Pancreas (tissue), 10 donors: ENCODE data around the gene RBBP8NL. TPM values are rescaled to one million over a fixed set of nuclear protein-coding genes. Genes with fewer than 3 reads are reported as not detected.
"Not testable (repeated sequence)": the region's sequence is repeated elsewhere in the genome, so short reads cannot be mapped to it uniquely, and the experiment has no call there.

ENCODE experiments used
- ATAC-seq, 4 donors: fragments of 200-7000 bp; cut with Tn5 transposase; one replicate each; pipeline versions ENCODE4 v1.8.0 to v1.9.1; 2020; ENCODE audit warnings: mild to moderate bottlenecking in 4 of 4, moderate library complexity in 4 of 4
- DNase-seq, 6 donors: peaks; one replicate each; pipeline ENCODE4 v3.0.0-alpha.2; 2020
- FAIRE-seq: peaks from 2 replicates; lab custom pipeline; 2012; peaks lifted over from hg19 to GRCh38; lab: Jason Lieb, UNC
- H3K27ac ChIP-seq, 4 donors: fragments of 200-600 bp; sonication (generic); 1 replicate in 3 of 4; 2 replicates in 1 of 4; pipeline versions ENCODE4 v1.5.0 to v1.8.0; 2020
- H3K27me3 ChIP-seq, 4 donors: fragments of 200-600 bp; one replicate each; pipeline ENCODE4 v1.8.0; 2021
- H3K36me3 ChIP-seq, 3 donors: fragments of 200-600 bp; sonication (generic) in 1 of 3; one replicate each; pipeline versions ENCODE4 v1.5.0 to v1.8.0; 2020 to 2021
- H3K4me1 ChIP-seq, 3 donors: fragments of 200-600 bp; one replicate each; pipeline ENCODE4 v1.8.0; 2021
- H3K4me3 ChIP-seq, 4 donors: fragments of 200-600 bp; sonication (generic) in 2 of 4; one replicate each; pipeline versions ENCODE4 v1.5.0 to v1.8.0; 2020 to 2021
- H3K9me3 ChIP-seq, 4 donors: fragments of 200-600 bp; one replicate each; pipeline ENCODE4 v1.8.0; 2021
- CTCF ChIP-seq, 4 donors: fragments of 200-600 bp; sonication (generic) in 3 of 4; IDR thresholded peaks; one replicate each; pipeline versions ENCODE4 v1.5.0 to v1.8.0; 2021; ENCODE audit warnings: antibody characterized with exemption in 4 of 4
- WGBS, 2 donors: extraction: QIAGEN DNeasy Blood & Tissue Kit; methylation state at CpG; one replicate each; pipeline ENCODE4 v1.1.7; 2013; 5-methylcytosine and 5-hydroxymethylcytosine counted together
- intact Hi-C, 3 donors: fragments of 100-400 bp; cut with DNase I; formaldehyde crosslinking; loops; one replicate each; pipeline versions ENCODE4 v1.11.1 to v1.14.2; 2022
- polyA plus RNA-seq, 2 donors: library from polyadenylated mRNA; stranded (reverse); fragments of 200-250 nt; gene quantifications; one replicate each; pipeline ENCODE4 v1.2.3, GENCODE V29; 2013
- total RNA-seq, 6 donors: library from RNA; stranded (reverse); fragmentation: NEBNext Ultra II Directional in 4 of 6; extraction: Animal tissue kit (Norgen Biotek cat#: 25700) in 4 of 6; gene quantifications; one replicate each; pipeline versions ENCODE4 v1.2.1 to v1.2.4, GENCODE V29; 2021 to 2023
- donor health status: healthy with polysubstance abuse.
- donor health status: DM: no; HTN: no; CAD: no; lungs with moderate emphysema.
- donor health status: DM: no; HTN: no; CAD: no.
- donor health status: control.
- donor health status: control.
- donor health status: Bipolar disorder and iron deficiency.
- donor health status: DM: yes; HTN: yes; CAD: no.
- donor health status: DM: no; HTN: no; CAD: no.
- donor health status: DM: no; HTN: no; CAD: no.
- donor health status: DM: yes; HTN: yes; CAD: no.

Gene RBBP8NL
- total and polyA plus RNA-seq, 8 donors, result 0.66 to 4.8 (median 1.3) TPM

GRCh38 chr20:62428002-62428372 lies 648 bp upstream of the RBBP8NL start:
- Histone ChIP-seq H3K27ac (peak overlapping the region; percentile 44 to 85 (median 76)), H3K4me3 (peak overlapping the region in 1 of 4 donors; percentile 13), H3K36me3 (no peaks in the 10 kb centered on the region), H3K4me1 (peaks cover 10 to 16% (median 14%) of the 10 kb centered on the region in 3 donors), H3K27me3 (no peaks in the 10 kb centered on the region), H3K9me3 (no peaks in the 10 kb centered on the region)
- DNase-seq (peak in 1 of 6 donors; percentile 72), FAIRE-seq (no peak), ATAC-seq (peak in 1 of 4 donors; percentile 2)
- intact Hi-C loops, result no loop called here
- no peak for TF ChIP-seq CTCF (IDR thresholded peaks at IDR 0.05)
- WGBS, 2 donors, result 73 to 77% methylated on average over 9 to 10 of the region's 10 CpGs

GRCh38 chr20:62426699-62427131 lies 624 bp downstream of the RBBP8NL start:
- ATAC-seq (peak; percentile 50 to 76 (median 64)), FAIRE-seq (no peak), DNase-seq (peak; percentile 45 to 87 (median 66))
- no peaks in the 10 kb centered on the region for H3K36me3 ChIP-seq
- H3K27ac ChIP-seq, result peak overlapping the region; percentile 44 to 85 (median 68)
- peak overlapping the region in 2 of 4 donors; percentile 13 to 42 for H3K4me3 ChIP-seq
- no peaks in the 10 kb centered on the region for H3K9me3 ChIP-seq
- 17 to 26% methylated on average over 18 to 22 of the region's 22 CpGs for WGBS, 2 donors
- intact Hi-C loops, result no loop called here
- no peak for TF ChIP-seq CTCF (IDR thresholded peaks at IDR 0.05)
- H3K27me3 ChIP-seq, result no peaks in the 10 kb centered on the region
- peaks cover 10 to 16% (median 14%) of the 10 kb centered on the region in 3 donors for H3K4me1 ChIP-seq

GRCh38 chr20:62426059-62426348 lies 1.3 kb downstream of the RBBP8NL start:
- H3K36me3 ChIP-seq, intact Hi-C loops, H3K4me3 ChIP-seq, FAIRE-seq, ATAC-seq, H3K27me3 ChIP-seq, H3K9me3 ChIP-seq, H3K27ac ChIP-seq, DNase-seq: not testable (repeated sequence)
- H3K4me1 ChIP-seq, result peaks cover 10 to 16% (median 14%) of the 10 kb centered on the region in 3 donors
- WGBS, 2 donors, result 98 to 99% methylated on average over 4 of the region's 4 CpGs

GRCh38 chr20:62425281-62426058 lies 1.9 kb downstream of the RBBP8NL start:
- 86 to 87% methylated on average over 21 of the region's 21 CpGs for WGBS, 2 donors
- Histone ChIP-seq H3K27me3 (no peaks in the 10 kb centered on the region), H3K9me3 (no peaks in the 10 kb centered on the region), H3K4me3 (no peak overlapping the region), H3K27ac (no peak overlapping the region), H3K36me3 (no peaks in the 10 kb centered on the region), H3K4me1 (peaks cover 10 to 16% (median 14%) of the 10 kb centered on the region in 3 donors)
- ATAC-seq (no peak), DNase-seq (peak in 1 of 6 donors; percentile 71), FAIRE-seq (no peak)
- intact Hi-C loops, result no loop called here
- TF ChIP-seq CTCF (IDR thresholded peaks at IDR 0.05), result no peak

GRCh38 chr20:62424249-62425107 lies 2.9 kb downstream of the RBBP8NL start:
- FAIRE-seq (no peak), DNase-seq (no peak), ATAC-seq (no peak)
- no peak overlapping the region for H3K27ac ChIP-seq
- H3K9me3 ChIP-seq, result no peaks in the 10 kb centered on the region
- H3K27me3 ChIP-seq, result no peaks in the 10 kb centered on the region
- no peak for TF ChIP-seq CTCF (IDR thresholded peaks at IDR 0.05)
- intact Hi-C loops, result no loop called here
- WGBS, 2 donors, result 76 to 83% methylated on average over 22 to 23 of the region's 23 CpGs
- no peak overlapping the region for H3K4me3 ChIP-seq
- H3K36me3 ChIP-seq, result no peaks in the 10 kb centered on the region
- peaks cover 10 to 16% (median 14%) of the 10 kb centered on the region in 3 donors for H3K4me1 ChIP-seq
